NB4 (cell line): ENCODE measurements around the gene SUCLG2.

Experiments
- CTCF ChIP-seq: IDR thresholded peaks from one replicate; pipeline ENCODE4 v1.5.1; 2012; ENCODE audit warnings: low read depth, low read length
- POLR2A ChIP-seq: IDR thresholded peaks from 2 replicates; pipeline ENCODE4 v1.6.1; 2011; ENCODE audit warnings: mild to moderate bottlenecking; ENCODE audit not compliant: insufficient read length; ENCODE audit errors: extremely low read depth

GRCh38 chr3:67500709-67501108, 153.7 kb downstream of the SUCLG2 start:
- TF ChIP-seq CTCF (no peak), POLR2A (no peak)
